ENCODE results near the gene DCDC1. TPM values are rescaled to one million over a fixed set of nuclear protein-coding genes. Genes with fewer than 3 reads are reported as not detected.

Gene DCDC1
- total RNA-seq, 1 donor from 2014 or later, result not detected

DNA sequence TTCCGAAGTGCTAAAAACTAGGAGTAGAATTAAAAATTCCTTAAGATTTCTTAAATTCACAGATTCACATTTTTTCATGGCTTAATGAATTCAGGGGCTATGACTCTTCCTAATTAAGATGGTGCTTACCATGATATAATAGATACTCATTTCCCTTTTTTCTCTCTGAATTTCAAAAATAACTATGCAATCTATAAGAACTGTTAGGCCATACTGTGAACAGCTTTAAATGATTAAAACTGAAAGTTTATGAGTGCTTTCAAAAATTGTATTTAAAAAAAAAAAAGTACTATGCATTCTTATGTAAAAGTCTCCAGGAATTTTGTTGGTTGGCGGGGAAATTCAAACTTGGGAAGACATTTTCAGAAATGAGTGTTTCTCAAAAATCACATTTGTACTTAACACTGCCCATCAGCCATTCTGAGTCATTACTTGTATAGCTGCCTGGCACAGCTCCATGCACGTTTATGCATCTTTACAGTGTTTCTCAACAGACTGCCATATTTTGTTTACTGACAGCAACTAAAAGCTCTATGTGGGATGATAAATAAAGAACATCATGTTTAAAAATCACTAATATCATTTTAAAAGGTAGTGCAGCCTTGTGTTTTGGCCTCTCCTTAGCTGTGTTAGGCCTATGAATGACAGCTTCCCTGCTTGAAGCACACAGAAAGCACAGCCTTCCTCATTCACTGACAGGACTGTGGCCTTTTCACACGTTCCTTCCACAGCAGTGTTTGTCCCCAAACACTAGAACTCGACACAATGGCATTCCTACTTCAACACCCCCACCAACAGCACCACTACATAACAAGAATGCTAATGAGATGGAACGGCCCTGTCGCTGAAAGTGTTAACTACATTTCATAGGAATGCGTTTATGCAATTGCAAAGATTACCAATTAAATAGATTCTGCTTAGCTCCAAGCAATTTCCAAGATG, 131.4 kb downstream of the DCDC1 start:
- H3K27ac ChIP-seq, result no peak overlapping the region
- intact Hi-C loops (cut with DNase I), result no loop called here
- DNase-seq (ENCODE audit: extremely low spot score in 2 of 2), result no peak
- H3K9me3 ChIP-seq, result no peaks in the 10 kb centered on the region
- H3K4me1 ChIP-seq, result no peaks in the 10 kb centered on the region
- TF ChIP-seq, protein P1, sequence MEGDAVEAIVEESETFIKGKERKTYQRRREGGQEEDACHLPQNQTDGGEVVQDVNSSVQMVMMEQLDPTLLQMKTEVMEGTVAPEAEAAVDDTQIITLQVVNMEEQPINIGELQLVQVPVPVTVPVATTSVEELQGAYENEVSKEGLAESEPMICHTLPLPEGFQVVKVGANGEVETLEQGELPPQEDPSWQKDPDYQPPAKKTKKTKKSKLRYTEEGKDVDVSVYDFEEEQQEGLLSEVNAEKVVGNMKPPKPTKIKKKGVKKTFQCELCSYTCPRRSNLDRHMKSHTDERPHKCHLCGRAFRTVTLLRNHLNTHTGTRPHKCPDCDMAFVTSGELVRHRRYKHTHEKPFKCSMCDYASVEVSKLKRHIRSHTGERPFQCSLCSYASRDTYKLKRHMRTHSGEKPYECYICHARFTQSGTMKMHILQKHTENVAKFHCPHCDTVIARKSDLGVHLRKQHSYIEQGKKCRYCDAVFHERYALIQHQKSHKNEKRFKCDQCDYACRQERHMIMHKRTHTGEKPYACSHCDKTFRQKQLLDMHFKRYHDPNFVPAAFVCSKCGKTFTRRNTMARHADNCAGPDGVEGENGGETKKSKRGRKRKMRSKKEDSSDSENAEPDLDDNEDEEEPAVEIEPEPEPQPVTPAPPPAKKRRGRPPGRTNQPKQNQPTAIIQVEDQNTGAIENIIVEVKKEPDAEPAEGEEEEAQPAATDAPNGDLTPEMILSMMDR (IDR thresholded peaks at IDR 0.05), result no peak
- TF ChIP-seq POLR2AphosphoS5 (IDR thresholded peaks at IDR 0.05; ENCODE audit: insufficient read depth in 1 of 2, low read depth in 1 of 2) (no peak), POLR2A (IDR thresholded peaks at IDR 0.05) (no peak)
- H3K27me3 ChIP-seq, result no peaks in the 10 kb centered on the region
- no peak overlapping the region for H3K4me3 ChIP-seq
- no peaks in the 10 kb centered on the region for H3K36me3 ChIP-seq

DNA sequence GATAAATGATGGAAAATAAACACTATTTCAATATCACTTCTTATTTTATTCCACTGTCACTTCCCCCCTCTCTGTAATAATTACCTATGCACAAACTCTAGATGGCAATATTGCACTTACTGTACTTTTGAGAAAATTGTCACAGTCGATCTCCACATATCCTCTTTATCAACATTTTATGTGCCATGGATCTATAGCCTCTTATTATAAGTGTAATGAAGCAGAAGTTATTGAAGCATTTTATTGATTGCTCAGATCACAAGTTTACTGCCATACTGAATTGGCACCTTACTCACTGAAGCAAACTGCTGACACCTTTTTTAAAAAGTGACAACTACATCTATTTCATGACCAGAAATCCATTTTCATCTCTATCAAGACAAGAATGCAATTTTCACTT, 133.4 kb downstream of the DCDC1 start:
- intact Hi-C loops (cut with DNase I), result no loop called here
- TF ChIP-seq, protein P1 (IDR thresholded peaks at IDR 0.05), result no peak
- TF ChIP-seq POLR2AphosphoS5 (IDR thresholded peaks at IDR 0.05; ENCODE audit: insufficient read depth in 1 of 2, low read depth in 1 of 2) (no peak), POLR2A (IDR thresholded peaks at IDR 0.05) (no peak)

DNA sequence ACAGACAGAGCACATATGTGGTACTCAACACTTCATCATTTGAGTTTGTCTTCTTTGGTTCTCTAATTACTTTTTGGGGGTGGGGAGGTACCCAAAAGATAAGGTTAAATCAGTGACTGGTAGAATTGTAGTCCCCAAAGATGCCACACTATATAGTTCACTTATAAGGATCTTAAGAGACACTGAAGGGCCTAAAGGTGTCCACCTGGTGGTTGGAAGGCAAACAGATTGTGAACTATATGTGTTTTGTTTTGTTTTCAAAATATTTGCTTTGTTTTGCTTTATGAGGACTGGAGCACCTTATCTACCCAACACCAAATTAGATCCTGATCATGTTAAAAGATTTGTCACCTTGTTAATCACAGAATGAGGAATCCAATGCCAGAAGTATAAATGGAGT, 136.1 kb downstream of the DCDC1 start:
- Histone ChIP-seq H3K27ac (no peak overlapping the region), H3K4me3 (no peak overlapping the region), H3K27me3 (no peaks in the 10 kb centered on the region), H3K9me3 (no peaks in the 10 kb centered on the region), H3K36me3 (no peaks in the 10 kb centered on the region), H3K4me1 (no peaks in the 10 kb centered on the region)
- intact Hi-C loops (cut with DNase I), result no loop called here
- TF ChIP-seq POLR2A (IDR thresholded peaks at IDR 0.05) (no peak), POLR2AphosphoS5 (IDR thresholded peaks at IDR 0.05; ENCODE audit: insufficient read depth in 1 of 2, low read depth in 1 of 2) (no peak)
- TF ChIP-seq, protein P1 (IDR thresholded peaks at IDR 0.05), result no peak
- no peak for DNase-seq (ENCODE audit: extremely low spot score in 2 of 2)

More for the DNA sequence above, 133.4 kb downstream of the DCDC1 start:
- Histone ChIP-seq H3K27ac (no peak overlapping the region), H3K4me1 (no peaks in the 10 kb centered on the region), H3K36me3 (no peaks in the 10 kb centered on the region), H3K4me3 (no peak overlapping the region), H3K9me3 (no peaks in the 10 kb centered on the region), H3K27me3 (no peaks in the 10 kb centered on the region)
- no peak for DNase-seq (ENCODE audit: extremely low spot score in 2 of 2)

- no peaks in the 10 kb centered on the region for H3K4me1 ChIP-seq
- TF ChIP-seq POLR2AphosphoS5 (IDR thresholded peaks at IDR 0.05; ENCODE audit: insufficient read depth in 1 of 2, low read depth in 1 of 2) (no peak), POLR2A (IDR thresholded peaks at IDR 0.05) (no peak)
- TF ChIP-seq, protein P1 (IDR thresholded peaks at IDR 0.05), result no peak
- H3K36me3 ChIP-seq, result no peaks in the 10 kb centered on the region
- intact Hi-C loops (cut with DNase I), result no loop called here
- H3K27ac ChIP-seq, result no peak overlapping the region
- DNase-seq (ENCODE audit: extremely low spot score in 2 of 2), result no peak
- H3K9me3 ChIP-seq, result no peaks in the 10 kb centered on the region
- no peaks in the 10 kb centered on the region for H3K27me3 ChIP-seq
- H3K4me3 ChIP-seq, result no peak overlapping the region
Measured at GRCh38 chr11:31231601-31232000, 137.9 kb downstream of the DCDC1 start.

- no peaks in the 10 kb centered on the region for H3K4me1 ChIP-seq
Measured at GRCh38 chr11:31218847-31219246, 150.7 kb downstream of the DCDC1 start.

More at GRCh38 chr11:31218847-31219246, 150.7 kb downstream of the DCDC1 start:
- no peak for TF ChIP-seq POLR2A (IDR thresholded peaks at IDR 0.05)
- no peak for TF ChIP-seq POLR2AphosphoS5 (IDR thresholded peaks at IDR 0.05; ENCODE audit: insufficient read depth in 1 of 2, low read depth in 1 of 2)
- TF ChIP-seq, protein P1 (IDR thresholded peaks at IDR 0.05), result no peak
- Histone ChIP-seq H3K36me3 (no peaks in the 10 kb centered on the region), H3K27ac (no peak overlapping the region), H3K4me3 (no peak overlapping the region), H3K27me3 (no peaks in the 10 kb centered on the region), H3K9me3 (no peaks in the 10 kb centered on the region)
- intact Hi-C loops (cut with DNase I), result no loop called here
- no peak for DNase-seq (ENCODE audit: extremely low spot score in 2 of 2)
